Liver (tissue), 9 donors: ENCODE measurements around the gene CYP4V2. TPM values are rescaled to one million over a fixed set of nuclear protein-coding genes. Genes with fewer than 3 reads are reported as not detected.

Experiments used
- DNase-seq: peaks from one replicate; pipeline ENCODE4 v3.0.0-alpha.2; 2017; ENCODE audit warnings: low spot score
- H3K27ac ChIP-seq, 2 donors: one replicate each; pipeline ENCODE4 v1.7.0; 2013; ENCODE audit warnings: inconsistent platforms in 2 of 2, low read length in 2 of 2, control low read depth in 1 of 2, low read depth in 1 of 2, mild to moderate bottlenecking in 1 of 2
- H3K27me3 ChIP-seq, 4 donors: one replicate each; pipeline versions ENCODE4 v1.6.1 to v1.7.0; 2013; ENCODE audit warnings: low read length in 3 of 4, inconsistent platforms in 1 of 4, mild to moderate bottlenecking in 1 of 4, moderate library complexity in 1 of 4; ENCODE audit not compliant: control insufficient read depth in 4 of 4, insufficient read depth in 4 of 4
- H3K36me3 ChIP-seq, 4 donors: one replicate each; pipeline versions ENCODE4 v1.6.1 to v1.7.0; 2013; ENCODE audit warnings: low read length in 3 of 4, mild to moderate bottlenecking in 3 of 4, low read depth in 1 of 4, moderate library complexity in 1 of 4; ENCODE audit not compliant: control insufficient read depth in 4 of 4, insufficient read depth in 3 of 4
- H3K4me1 ChIP-seq, 4 donors: one replicate each; pipeline versions ENCODE4 v1.6.1 to v1.7.0; 2013; ENCODE audit warnings: low read length in 3 of 4, mild to moderate bottlenecking in 3 of 4, moderate library complexity in 1 of 4; ENCODE audit not compliant: control insufficient read depth in 4 of 4, insufficient read depth in 4 of 4
- H3K4me3 ChIP-seq, 3 donors: one replicate each; pipeline versions ENCODE4 v1.6.1 to v1.7.0; 2013; ENCODE audit warnings: low read length in 3 of 3, control low read depth in 1 of 3, low read depth in 1 of 3, mild to moderate bottlenecking in 1 of 3
- H3K9ac ChIP-seq, 2 donors: one replicate each; pipeline ENCODE4 v1.7.0; 2013; ENCODE audit warnings: low read length in 2 of 2, mild to moderate bottlenecking in 2 of 2, moderate library complexity in 2 of 2, control low read depth in 1 of 2, low read depth in 1 of 2
- H3K9me3 ChIP-seq, 4 donors: one replicate each; pipeline versions ENCODE4 v1.6.1 to v1.7.0; 2013; ENCODE audit warnings: low read length in 3 of 4; ENCODE audit not compliant: control insufficient read depth in 4 of 4
- CTCF ChIP-seq: fragments of 150-350 bp; IDR thresholded peaks from 2 replicates; pipeline ENCODE4 v1.5.1; 2017; ENCODE audit warnings: improper control_type of control experiment, low read depth, low read length; ENCODE audit not compliant: missing input control
- EGR1 ChIP-seq, 2 donors: IDR thresholded peaks; 2 replicates each; pipeline ENCODE4 v1.6.1; 2016 to 2018; ENCODE audit warnings: antibody characterized with exemption in 2 of 2, low read depth in 2 of 2
- FOXA1 ChIP-seq: IDR thresholded peaks from 2 replicates; pipeline ENCODE4 v1.6.1; 2016; ENCODE audit warnings: antibody characterized with exemption
- FOXA2 ChIP-seq: IDR thresholded peaks from 2 replicates; pipeline ENCODE4 v1.6.1; 2016; ENCODE audit warnings: antibody characterized with exemption
- GABPA ChIP-seq, 2 donors: IDR thresholded peaks in 1 of 2; conservative IDR thresholded peaks in 1 of 2; 2 replicates each; pipeline ENCODE4 v1.6.1; 2016; ENCODE audit warnings: antibody characterized with exemption in 2 of 2, mild to moderate bottlenecking in 1 of 2, moderate library complexity in 1 of 2
- HNF4A ChIP-seq, 2 donors: conservative IDR thresholded peaks; 2 replicates each; pipeline ENCODE4 v1.6.1; 2016; ENCODE audit warnings: antibody characterized with exemption in 2 of 2, mild to moderate bottlenecking in 2 of 2
- HNF4G ChIP-seq: IDR thresholded peaks from 2 replicates; pipeline ENCODE4 v1.6.1; 2016; ENCODE audit warnings: antibody characterized with exemption
- JUND ChIP-seq, 2 donors: IDR thresholded peaks; 2 replicates each; pipeline ENCODE4 v1.6.1; 2016; ENCODE audit warnings: antibody characterized with exemption in 2 of 2
- NR2F2 ChIP-seq: IDR thresholded peaks from 2 replicates; pipeline ENCODE4 v1.6.1; 2016; ENCODE audit warnings: antibody characterized with exemption
- RAD21 ChIP-seq, 2 donors: IDR thresholded peaks; 2 replicates each; pipeline ENCODE4 v1.6.1; 2016; ENCODE audit warnings: antibody characterized with exemption in 2 of 2, mild to moderate bottlenecking in 2 of 2
- RXRA ChIP-seq, 2 donors: IDR thresholded peaks; 2 replicates each; pipeline ENCODE4 v1.6.1; 2017 to 2018; ENCODE audit warnings: antibody characterized with exemption in 2 of 2, mild to moderate bottlenecking in 1 of 2
- SP1 ChIP-seq: IDR thresholded peaks from 2 replicates; pipeline ENCODE4 v1.6.1; 2018; ENCODE audit warnings: antibody characterized with exemption, mild to moderate bottlenecking
- TAF1 ChIP-seq: conservative IDR thresholded peaks from 2 replicates; pipeline ENCODE4 v1.6.1; 2016; ENCODE audit warnings: antibody characterized with exemption, mild to moderate bottlenecking
- YY1 ChIP-seq: IDR thresholded peaks from 2 replicates; pipeline ENCODE4 v1.6.1; 2016; ENCODE audit warnings: antibody characterized with exemption, mild to moderate bottlenecking
- WGBS: extraction: QIAGEN DNeasy Blood & Tissue Kit; methylation state at CpG from one replicate; pipeline ENCODE4 v1.1.7; 2013; 5-methylcytosine and 5-hydroxymethylcytosine counted together
- polyA plus RNA-seq, 2 donors: library from polyadenylated mRNA; stranded (reverse) in 1 of 2; unstranded in 1 of 2; fragments of 200-250 nt in 1 of 2; fragments of >200 nt in 1 of 2; fragmentation: Nextera tagmentation in 1 of 2; extraction: Ambion mirVana in 1 of 2; gene quantifications; one replicate each; pipeline versions ENCODE4 v1.2.1 to v1.2.3, GENCODE V29; 2013 to 2015
- total RNA-seq, 2 donors: library from RNA; depleted of rRNA; stranded (reverse); fragments of >200 nt; gene quantifications; one replicate each; pipeline ENCODE4 v1.2.3, GENCODE V29; 2014
- TF ChIP-seq, protein P1 (sequence below): IDR thresholded peaks from 2 replicates; pipeline ENCODE4 v1.6.1; 2016; ENCODE audit warnings: antibody characterized with exemption, mild to moderate bottlenecking
- TF ChIP-seq, protein P2 (sequence below): IDR thresholded peaks from 2 replicates; pipeline ENCODE4 v1.6.1; 2016; ENCODE audit warnings: antibody characterized with exemption
- donor health status: healthy.
- donor health status: healthy.
- donor health status: healthy.
- donor health status: healthy.
- donor health status: healthy.

The CYP4V2 gene
- total and polyA plus RNA-seq, 4 donors: 27.9 to 119 (median 35.1) TPM

DNA sequence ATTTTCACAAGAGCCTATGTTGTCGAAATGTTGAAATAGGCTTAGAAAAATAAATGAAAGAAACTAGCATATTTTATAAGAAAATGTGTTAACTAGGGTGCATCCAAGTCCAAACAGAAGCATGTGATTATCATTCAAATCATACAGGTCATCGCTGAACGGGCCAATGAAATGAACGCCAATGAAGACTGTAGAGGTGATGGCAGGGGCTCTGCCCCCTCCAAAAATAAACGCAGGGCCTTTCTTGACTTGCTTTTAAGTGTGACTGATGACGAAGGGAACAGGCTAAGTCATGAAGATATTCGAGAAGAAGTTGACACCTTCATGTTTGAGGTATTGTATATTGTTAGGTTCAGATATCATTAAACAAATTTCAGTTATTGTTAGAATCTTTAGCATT lies 9.6 kb downstream of the CYP4V2 start:
- no peak overlapping the region for H3K27ac ChIP-seq
- H3K4me1 ChIP-seq: peaks cover 0 to 7% (median 4%) of the 10 kb centered on the region in 4 donors
- H3K36me3 ChIP-seq: peaks cover 2 to 47% (median 30%) of the 10 kb centered on the region in 4 donors
- DNase-seq: no peak
- TF ChIP-seq NR2F2 (no peak), FOXA2 (no peak), SP1 (no peak), FOXA1 (no peak), CTCF (no peak), HNF4G (no peak), TAF1 (no peak)
- TF ChIP-seq, protein P1, sequence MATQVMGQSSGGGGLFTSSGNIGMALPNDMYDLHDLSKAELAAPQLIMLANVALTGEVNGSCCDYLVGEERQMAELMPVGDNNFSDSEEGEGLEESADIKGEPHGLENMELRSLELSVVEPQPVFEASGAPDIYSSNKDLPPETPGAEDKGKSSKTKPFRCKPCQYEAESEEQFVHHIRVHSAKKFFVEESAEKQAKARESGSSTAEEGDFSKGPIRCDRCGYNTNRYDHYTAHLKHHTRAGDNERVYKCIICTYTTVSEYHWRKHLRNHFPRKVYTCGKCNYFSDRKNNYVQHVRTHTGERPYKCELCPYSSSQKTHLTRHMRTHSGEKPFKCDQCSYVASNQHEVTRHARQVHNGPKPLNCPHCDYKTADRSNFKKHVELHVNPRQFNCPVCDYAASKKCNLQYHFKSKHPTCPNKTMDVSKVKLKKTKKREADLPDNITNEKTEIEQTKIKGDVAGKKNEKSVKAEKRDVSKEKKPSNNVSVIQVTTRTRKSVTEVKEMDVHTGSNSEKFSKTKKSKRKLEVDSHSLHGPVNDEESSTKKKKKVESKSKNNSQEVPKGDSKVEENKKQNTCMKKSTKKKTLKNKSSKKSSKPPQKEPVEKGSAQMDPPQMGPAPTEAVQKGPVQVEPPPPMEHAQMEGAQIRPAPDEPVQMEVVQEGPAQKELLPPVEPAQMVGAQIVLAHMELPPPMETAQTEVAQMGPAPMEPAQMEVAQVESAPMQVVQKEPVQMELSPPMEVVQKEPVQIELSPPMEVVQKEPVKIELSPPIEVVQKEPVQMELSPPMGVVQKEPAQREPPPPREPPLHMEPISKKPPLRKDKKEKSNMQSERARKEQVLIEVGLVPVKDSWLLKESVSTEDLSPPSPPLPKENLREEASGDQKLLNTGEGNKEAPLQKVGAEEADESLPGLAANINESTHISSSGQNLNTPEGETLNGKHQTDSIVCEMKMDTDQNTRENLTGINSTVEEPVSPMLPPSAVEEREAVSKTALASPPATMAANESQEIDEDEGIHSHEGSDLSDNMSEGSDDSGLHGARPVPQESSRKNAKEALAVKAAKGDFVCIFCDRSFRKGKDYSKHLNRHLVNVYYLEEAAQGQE: no peak
- TF ChIP-seq, protein P2, sequence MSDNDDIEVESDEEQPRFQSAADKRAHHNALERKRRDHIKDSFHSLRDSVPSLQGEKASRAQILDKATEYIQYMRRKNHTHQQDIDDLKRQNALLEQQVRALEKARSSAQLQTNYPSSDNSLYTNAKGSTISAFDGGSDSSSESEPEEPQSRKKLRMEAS: no peak
- H3K27me3 ChIP-seq: no peaks in the 10 kb centered on the region
- WGBS: 94% methylated on average over 7 of the region's 7 CpGs
- H3K9ac ChIP-seq: no peak overlapping the region
- no peaks in the 10 kb centered on the region for H3K9me3 ChIP-seq
- no peak overlapping the region for H3K4me3 ChIP-seq

DNA sequence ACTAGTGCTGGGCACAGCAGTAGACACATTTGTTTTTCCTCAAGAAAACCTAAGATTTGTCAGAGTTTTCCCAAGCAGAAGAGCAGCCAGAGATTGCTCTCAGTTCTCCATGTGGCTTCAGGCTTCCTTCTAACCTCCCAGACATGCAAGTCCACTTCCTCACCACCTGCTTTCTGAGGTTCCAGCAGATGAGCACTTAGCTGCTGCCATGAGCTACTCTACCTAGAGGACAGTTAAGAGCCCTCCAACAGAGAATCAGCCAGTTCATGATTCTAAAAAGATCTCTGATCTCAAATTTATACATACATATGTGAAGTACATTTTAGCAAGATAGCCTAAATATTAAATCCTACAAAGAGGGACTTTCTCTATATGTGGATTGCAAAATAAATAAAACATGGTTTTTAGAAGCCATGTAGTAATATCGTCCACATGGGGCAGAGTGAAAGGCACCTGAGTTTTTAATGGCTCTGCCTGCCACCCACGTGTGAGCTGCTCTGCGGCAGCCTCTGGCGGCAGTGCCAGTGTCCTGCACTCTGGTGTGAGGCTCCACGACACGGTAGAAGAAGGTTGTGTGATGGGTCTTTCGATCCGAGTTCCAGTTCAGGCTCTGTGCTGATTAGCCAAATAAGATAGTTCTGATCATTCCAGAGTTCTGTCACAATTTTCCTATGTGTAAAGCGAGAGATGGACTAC lies 10.3 kb downstream of the CYP4V2 start:
- DNase-seq: no peak
- 31% methylated on average over 9 of the region's 9 CpGs for WGBS
- peak overlapping the region in 1 of 2 donors; percentile 32 for H3K27ac ChIP-seq
- no peak overlapping the region for H3K4me3 ChIP-seq
- H3K9me3 ChIP-seq: no peaks in the 10 kb centered on the region
- H3K36me3 ChIP-seq: peaks cover 2 to 42% (median 31%) of the 10 kb centered on the region in 4 donors
- H3K4me1 ChIP-seq: peaks cover 0 to 3% (median 0%) of the 10 kb centered on the region in 4 donors
- H3K27me3 ChIP-seq: no peaks in the 10 kb centered on the region
- no peak overlapping the region for H3K9ac ChIP-seq
- TF ChIP-seq, protein P1: no peak
- peak; percentile 19 for TF ChIP-seq SP1
- TF ChIP-seq FOXA2: no peak
- no peak for TF ChIP-seq GABPA (IDR thresholded peaks at IDR 0.05 in 1 of 2, conservative IDR thresholded peaks at IDR 0.05 in 1 of 2)
- TF ChIP-seq FOXA1: no peak
- TF ChIP-seq TAF1: no peak
- peak; percentile 85 for TF ChIP-seq CTCF
- TF ChIP-seq JUND (IDR thresholded peaks at IDR 0.05): no peak
- TF ChIP-seq HNF4A (conservative IDR thresholded peaks at IDR 0.05): peak in 1 of 2 donors; percentile 28
- peak; percentile 72 for TF ChIP-seq YY1
- no peak for TF ChIP-seq HNF4G
- no peak for TF ChIP-seq NR2F2
- TF ChIP-seq, protein P2: peak; percentile 70
- TF ChIP-seq RXRA (IDR thresholded peaks at IDR 0.05): peak; percentile 17 to 23
- TF ChIP-seq RAD21 (IDR thresholded peaks at IDR 0.05): peak; percentile 74 to 84
- no peak for TF ChIP-seq EGR1 (IDR thresholded peaks at IDR 0.05; ENCODE audit: low read depth in 2 of 2)
